HCT116 (cell line): Measurements from ENCODE around the gene BCAN. TPM values are rescaled to one million over a fixed set of nuclear protein-coding genes. Genes with fewer than 3 reads are reported as not detected.

Source experiments
- ATAC-seq: fragments of 200-7000 bp; cut with Tn5 transposase; 2 replicates; pipeline ENCODE4 v1.9.1; 2020; ENCODE audit warnings: mild to moderate bottlenecking, moderate library complexity
- BruUV-seq: library from RNA; stranded (reverse); fragments of 400-500 nt; replicated peaks from 2 replicates; lab custom pipeline; 2021; lab: Mats Ljungman, UMichigan
- CTCF ChIA-PET: fragments of 300-600 bp; sonication (Branson Sonifier 250); formaldehyde crosslinking; loops from one replicate; lab custom pipeline; 2021; ENCODE audit warnings: antibody characterized with exemption; lab: Charles Lee
- POLR2A ChIA-PET: fragments of 300-600, 350-600 bp; sonication (Branson Sonifier 250); formaldehyde crosslinking; loops from one replicate; lab custom pipeline; 2021; ENCODE audit warnings: antibody characterized with exemption; lab: Charles Lee
- RAD21 ChIA-PET, 2 experiments: fragments of 300-600 bp; sonication (Branson Sonifier 250); formaldehyde crosslinking; loops; one replicate each; lab custom pipeline; 2023; ENCODE audit warnings: low total read pairs in 2 of 2; ENCODE audit not compliant: uncharacterized antibody in 2 of 2, unreplicated experiment in 2 of 2, low non-redundant PET in 1 of 2; lab: Charles Lee
- DNase-seq: peaks from one replicate; pipeline ENCODE4 v3.0.0-alpha.2; 2010; ENCODE audit warnings: low read depth, low spot score
- H2AFZ ChIP-seq: fragments of 200-600 bp; shearing (Covaris generic), sonication (generic); 2 replicates; pipeline ENCODE4 v1.6.1; 2017; ENCODE audit warnings: low read depth, mixed run types, mixed read lengths, antibody characterized with exemption, low read length; ENCODE audit not compliant: poor library complexity, severe bottlenecking
- H3K27ac ChIP-seq: 2 replicates; pipeline ENCODE4 v1.5.1; 2012; ENCODE audit warnings: low read depth, low read length
- H3K27me3 ChIP-seq: fragments of 200-600 bp; sonication (generic); 2 replicates; pipeline ENCODE4 v1.6.1; 2016; ENCODE audit warnings: mixed run types, low read length, mixed read lengths; ENCODE audit not compliant: insufficient read depth
- H3K36me3 ChIP-seq, 2 experiments: fragments of 200-500 bp in 1 of 2; fragments of 200-600 bp in 1 of 2; sonication (Bioruptor generic) in 1 of 2; sonication (generic) in 1 of 2; 2 replicates each; pipeline versions ENCODE4 v1.5.1 to v1.6.1; 2014 to 2016; ENCODE audit warnings: low read length in 2 of 2, inconsistent platforms in 1 of 2, mixed read lengths in 1 of 2, mixed run types in 1 of 2; ENCODE audit not compliant: insufficient read depth in 2 of 2, control insufficient read depth in 1 of 2
- H3K4me1 ChIP-seq, 2 experiments: fragments of 200-600 bp in 1 of 2; sonication (generic) in 1 of 2; 2 replicates each; pipeline versions ENCODE4 v1.5.1 to v1.6.1; 2012 to 2017; ENCODE audit warnings: low read length in 2 of 2, inconsistent platforms in 1 of 2, mild to moderate bottlenecking in 1 of 2, mixed read lengths in 1 of 2, mixed run types in 1 of 2, moderate library complexity in 1 of 2; ENCODE audit not compliant: insufficient read depth in 2 of 2, control insufficient read depth in 1 of 2
- H3K4me2 ChIP-seq: fragments of 200-600 bp; sonication (generic); 2 replicates; pipeline ENCODE4 v1.6.1; 2017; ENCODE audit warnings: mixed run types, low read length, mixed read lengths
- H3K4me3 ChIP-seq, 2 experiments: fragments of 200-600 bp in 1 of 2; sonication (generic) in 1 of 2; replicated peaks in 1 of 2; 2 replicates each; pipeline ENCODE4 v1.5.1; 2011 to 2016; ENCODE audit warnings: low read length in 2 of 2, control low read depth in 1 of 2, low read depth in 1 of 2, mild to moderate bottlenecking in 1 of 2, mixed read lengths in 1 of 2, mixed run types in 1 of 2
- H3K79me2 ChIP-seq: fragments of 200-600 bp; sonication (generic); 2 replicates; pipeline ENCODE4 v1.6.1; 2017; ENCODE audit warnings: mild to moderate bottlenecking, mixed run types, low read length, moderate library complexity, mixed read lengths; ENCODE audit not compliant: insufficient read depth
- H3K9ac ChIP-seq: fragments of 200-600 bp; sonication (generic); 2 replicates; pipeline ENCODE4 v1.6.1; 2016; ENCODE audit warnings: low read length, mixed read lengths
- H3K9me2 ChIP-seq: fragments of 200-600 bp; sonication (generic), shearing (Covaris generic); 2 replicates; pipeline ENCODE4 v1.6.1; 2017; ENCODE audit warnings: mixed run types, mild to moderate bottlenecking, moderate library complexity; ENCODE audit not compliant: insufficient read depth
- H3K9me3 ChIP-seq, 2 experiments: fragments of 200-500 bp in 1 of 2; fragments of 200-600 bp in 1 of 2; sonication (Bioruptor generic) in 1 of 2; sonication (generic) in 1 of 2; 2 replicates each; pipeline ENCODE4 v1.6.1; 2014 to 2017; ENCODE audit warnings: low read length in 2 of 2, mixed read lengths in 2 of 2, inconsistent platforms in 1 of 2, low read depth in 1 of 2, mild to moderate bottlenecking in 1 of 2, mixed run types in 1 of 2, moderate library complexity in 1 of 2; ENCODE audit not compliant: control insufficient read depth in 1 of 2, insufficient read depth in 1 of 2
- H4K20me1 ChIP-seq: fragments of 200-600 bp; sonication (generic), shearing (Covaris generic); 2 replicates; pipeline ENCODE4 v1.6.1; 2017; ENCODE audit warnings: mixed run types, mild to moderate bottlenecking, moderate library complexity; ENCODE audit not compliant: insufficient read depth
- CEBPB ChIP-seq: IDR thresholded peaks from 2 replicates; pipeline ENCODE4 v1.6.1; 2012; ENCODE audit warnings: low read depth
- FOSL1 ChIP-seq: IDR thresholded peaks from 2 replicates; pipeline ENCODE4 v1.6.1; 2012; ENCODE audit warnings: low read depth
- POLR2AphosphoS5 ChIP-seq: IDR thresholded peaks from 2 replicates; pipeline ENCODE4 v1.6.1; 2011; ENCODE audit warnings: mild to moderate bottlenecking, low read depth, low read length, moderate library complexity
- intact Hi-C: fragments of 100-400 bp; cut with micrococcal nuclease; formaldehyde crosslinking; loops from 2 replicates; pipeline ENCODE4 v1.10.0; 2022
- total RNA-seq: library from RNA; stranded (reverse); gene quantifications from one replicate; pipeline ENCODE4 v1.2.1, GENCODE V29; 2021; ENCODE audit not compliant: unreplicated experiment
- TF ChIP-seq, protein P1 (sequence below): IDR thresholded peaks from 2 replicates; pipeline ENCODE4 v1.6.1; 2012

Gene BCAN
- total RNA-seq, 1 experiment from 2014 or later: not detected

DNA sequence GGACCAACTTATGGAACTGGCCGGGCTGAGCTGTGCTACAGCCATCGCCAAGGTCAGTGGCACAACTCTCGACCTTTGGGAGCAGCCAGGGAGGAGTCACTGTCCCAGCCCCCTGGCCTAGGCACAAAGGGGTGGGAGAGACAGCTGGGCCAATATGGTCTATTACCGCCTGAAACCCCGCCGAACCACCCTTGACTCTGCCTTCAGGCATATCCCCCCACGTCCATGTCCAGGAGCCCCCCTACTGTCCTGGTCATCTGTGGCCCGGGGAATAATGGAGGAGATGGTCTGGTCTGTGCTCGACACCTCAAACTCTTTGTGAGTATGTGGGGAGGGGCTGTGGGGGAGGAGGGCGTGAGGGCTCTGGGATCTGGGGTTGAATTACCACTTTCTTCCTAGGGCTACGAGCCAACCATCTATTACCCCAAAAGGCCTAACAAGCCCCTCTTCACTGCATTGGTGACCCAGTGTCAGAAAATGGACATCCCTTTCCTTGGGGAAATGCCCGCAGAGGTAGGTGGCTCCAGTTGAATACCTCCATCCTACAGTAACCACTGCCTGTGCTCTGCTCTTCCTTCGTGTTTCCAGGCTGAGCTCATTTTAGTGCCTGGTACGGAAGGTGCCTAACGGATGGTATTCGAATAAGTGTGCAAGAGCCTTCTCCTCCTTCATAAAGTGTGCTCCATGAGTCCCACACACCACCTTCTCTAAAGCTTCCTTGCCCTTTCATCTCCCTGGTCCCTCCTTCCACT lies 49.6 kb upstream of the BCAN start:
- H3K9me2 ChIP-seq: no peaks in the 10 kb centered on the region
- no peak for DNase-seq
- H4K20me1 ChIP-seq: no peaks in the 10 kb centered on the region
- H3K4me1 ChIP-seq: peaks cover 4 to 23% of the 10 kb centered on the region in 2 experiments; a peak in 3 of 4 replicates
- H3K27me3 ChIP-seq: no peaks in the 10 kb centered on the region
- ChIA-PET RAD21 (interaction anchor here (0.6 to 0.7 kb wide), 2 partner anchors 58 to 300 kb away, joined by 3 read pairs; no protein-coding TSS in a partner anchor), POLR2A (interaction anchor here (0.5 kb wide), 1 partner anchor 13 kb away, joined by 4 read pairs; the partner anchor contains the start of gene TTC24), CTCF (interaction anchor here (1.6 to 2.3 kb wide), 3 partner anchors 10 to 97 kb away, joined by 4 to 12 read pairs (median 7); partner anchors contain the start of gene GPATCH4)
- H3K36me3 ChIP-seq: peaks cover 21 to 42% of the 10 kb centered on the region in 2 experiments; a peak in 3 of 4 replicates
- intact Hi-C loops: no loop called here
- H3K4me3 ChIP-seq: peak overlapping the region; percentile 60 to 95
- TF ChIP-seq FOSL1 (no peak), CEBPB (no peak)
- ATAC-seq: peak; percentile 42
- peak overlapping the region; percentile 97 for H3K9ac ChIP-seq
- H3K9me3 ChIP-seq: no peaks in the 10 kb centered on the region
- TSS peak; percentile 55 for BruUV-seq
- peaks cover 25% of the 10 kb centered on the region; the same call in 1 of the 2 replicates for H3K79me2 ChIP-seq
- peak overlapping the region; percentile 84 for H3K4me2 ChIP-seq
- no peak overlapping the region for H2AFZ ChIP-seq
- H3K27ac ChIP-seq: peak overlapping the region; percentile 89

GRCh38 chr1:156592910-156593660 lies 48.8 kb upstream of the BCAN start:
- POLR2A ChIA-PET: interaction anchor here (1.1 kb wide), 2 partner anchors 68 to 91 kb away, joined by 3 read pairs; no protein-coding TSS in a partner anchor
- peak overlapping the region; percentile 84 for H3K4me2 ChIP-seq
- no TSS peak for BruUV-seq
- DNase-seq: no peak
- no peak overlapping the region for H2AFZ ChIP-seq
- peaks cover 28 to 49% of the 10 kb centered on the region in 2 experiments; a peak in 3 of 4 replicates for H3K36me3 ChIP-seq
- peaks cover 4 to 19% of the 10 kb centered on the region in 2 experiments; a peak in 2 of 4 replicates for H3K4me1 ChIP-seq
- RAD21 ChIA-PET: interaction anchor here in 1 of 2 experiments (0.7 kb wide), 1 partner anchor 300 kb away, joined by 3 read pairs; no protein-coding TSS in a partner anchor
- H3K79me2 ChIP-seq: peaks cover 32% of the 10 kb centered on the region; the same call in 1 of the 2 replicates
- ATAC-seq: no peak
- H3K27ac ChIP-seq: peak overlapping the region; percentile 89
- peak overlapping the region; percentile 97 for H3K9ac ChIP-seq
- no peaks in the 10 kb centered on the region for H3K27me3 ChIP-seq
- no peaks in the 10 kb centered on the region for H3K9me3 ChIP-seq
- peak overlapping the region; percentile 60 to 95 for H3K4me3 ChIP-seq
- CTCF ChIA-PET: interaction anchor here (1.3 to 2.3 kb wide), 4 partner anchors 9 to 96 kb away, joined by 4 to 12 read pairs (median 6); partner anchors contain the start of gene GPATCH4
- H4K20me1 ChIP-seq: no peaks in the 10 kb centered on the region
- no peaks in the 10 kb centered on the region for H3K9me2 ChIP-seq
- TF ChIP-seq, protein P1, sequence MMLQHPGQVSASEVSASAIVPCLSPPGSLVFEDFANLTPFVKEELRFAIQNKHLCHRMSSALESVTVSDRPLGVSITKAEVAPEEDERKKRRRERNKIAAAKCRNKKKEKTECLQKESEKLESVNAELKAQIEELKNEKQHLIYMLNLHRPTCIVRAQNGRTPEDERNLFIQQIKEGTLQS: no peak
- TF ChIP-seq POLR2AphosphoS5: peak; percentile 1; the same call in 1 of the 2 replicates
- TF ChIP-seq, all 23 proteins: peak for 1
- intact Hi-C loops: no loop called here
